ENCODE results near the gene IFNA13. TPM values are rescaled to one million over a fixed set of nuclear protein-coding genes. Genes with fewer than 3 reads are reported as not detected.

Gene IFNA13
- total RNA-seq, 1 donor from 2014 or later = not detected

Other genes with a start within 250 kb of the IFNA13 start
- not detected for gene IFNW1, start 226.2 kb downstream of the IFNA13 start, total RNA-seq
- not detected for gene IFNA21, start 201.4 kb downstream of the IFNA13 start, total RNA-seq
- gene IFNA4, start 180.5 kb downstream of the IFNA13 start, total RNA-seq = not detected
- gene IFNA7, start 165.9 kb downstream of the IFNA13 start, total RNA-seq = not detected
- not detected for gene IFNA10, start 160.9 kb downstream of the IFNA13 start, total RNA-seq
- not detected for gene IFNA16, start 150.7 kb downstream of the IFNA13 start, total RNA-seq
- not detected for gene IFNA17, start 139.8 kb downstream of the IFNA13 start, total RNA-seq
- gene IFNA14, start 128.1 kb downstream of the IFNA13 start, total RNA-seq = not detected
- gene IFNA5, start 62.7 kb downstream of the IFNA13 start, total RNA-seq = not detected
- 12.2 TPM for gene KLHL9, start 32.7 kb downstream of the IFNA13 start, total RNA-seq
- gene IFNA6, start 17.2 kb downstream of the IFNA13 start, total RNA-seq = not detected
- not detected for gene IFNA2, start 17.3 kb upstream of the IFNA13 start, total RNA-seq
- gene IFNA8, start 41.1 kb upstream of the IFNA13 start, total RNA-seq = not detected
- not detected for gene IFNA1, start 72.4 kb upstream of the IFNA13 start, total RNA-seq
- not detected for gene IFNE, start 114.3 kb upstream of the IFNA13 start, total RNA-seq